SIG-M5 (cell line): ENCODE results near the gene RAX2.
"Not testable (repeated sequence)": the region's sequence is repeated elsewhere in the genome, so short reads cannot be mapped to it uniquely, and the experiment has no call there.

Source experiments
- DNase-seq: peaks from one replicate; lab custom pipeline; 2025; lab: John Stamatoyannopoulos, UW

The RAX2 gene

DNA sequence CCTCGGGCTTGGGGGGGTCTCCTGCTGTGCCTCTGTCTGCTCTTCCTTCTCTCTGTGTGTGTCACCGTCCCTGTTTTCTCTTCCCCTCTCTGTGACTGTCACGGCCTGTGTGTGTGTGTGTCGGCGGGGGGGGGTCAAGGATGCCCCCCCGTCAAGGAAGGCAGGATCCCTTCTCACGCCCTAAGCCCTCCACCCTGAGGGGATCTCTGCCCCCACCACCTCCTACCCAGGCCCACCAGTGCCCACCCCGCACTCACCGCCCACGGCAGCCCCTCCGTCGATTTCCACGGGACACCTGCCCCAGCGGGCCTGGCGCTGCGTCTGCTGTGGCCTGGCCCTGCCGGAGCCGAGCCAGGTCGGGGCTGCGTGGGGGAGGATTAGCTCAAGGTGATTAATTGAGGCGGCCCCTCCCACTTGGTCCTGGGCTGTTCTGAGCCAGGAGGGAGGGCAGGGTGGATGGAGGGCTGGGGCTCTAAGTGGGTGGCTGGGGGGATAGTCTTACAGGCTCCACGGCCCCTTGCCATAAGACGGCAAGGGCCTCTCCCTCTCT lies at the start of gene RAX2:
Gene RAX2 (minus strand): TSS at position 323 of the 550 bp plus-strand sequence. CDS start 486 bp downstream, outside the sequence.
- DNase-seq = no peak

DNA sequence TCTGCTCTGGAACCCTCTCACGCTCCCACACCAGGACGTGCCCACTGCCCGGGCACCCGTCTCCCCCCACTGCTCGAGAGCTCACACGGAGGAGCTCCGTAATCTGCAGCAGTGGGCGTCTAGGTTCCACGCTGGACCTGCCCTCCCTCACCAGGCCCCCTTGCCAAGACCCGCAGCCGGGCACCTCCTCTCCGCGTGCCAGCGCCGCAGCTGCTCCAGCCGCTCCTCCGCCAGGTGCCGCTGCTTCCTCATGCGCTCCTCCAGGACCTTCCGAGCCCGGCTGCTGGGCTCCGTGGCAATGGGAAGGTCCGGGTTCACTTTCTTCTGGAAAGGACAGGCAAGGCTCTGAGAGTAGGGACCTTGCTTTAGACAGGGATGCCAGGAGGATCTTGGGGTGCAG lies 49.1 kb upstream of the RAX2 start:
- no peak for DNase-seq

DNA sequence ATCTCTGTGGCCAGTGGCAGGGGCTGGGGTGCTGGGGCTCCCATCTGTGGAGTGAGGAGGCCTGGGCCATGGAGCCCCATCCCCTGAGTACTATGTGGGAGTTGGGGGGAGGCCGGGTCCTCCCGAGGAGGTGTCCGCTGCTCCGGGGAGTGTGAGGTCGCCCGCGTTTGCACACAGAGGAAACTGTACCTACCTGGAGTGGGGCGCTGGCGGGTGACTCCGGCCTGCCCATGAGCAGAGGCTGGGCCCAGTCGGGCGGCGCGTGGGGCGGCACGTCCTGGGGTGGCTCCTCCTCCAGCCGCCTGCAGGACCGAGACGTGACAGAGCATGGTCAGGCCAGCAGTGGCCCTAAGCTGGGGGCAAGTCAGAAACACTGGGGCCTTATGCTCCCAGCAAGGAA lies 48.0 kb upstream of the RAX2 start:
- no peak for DNase-seq

DNA sequence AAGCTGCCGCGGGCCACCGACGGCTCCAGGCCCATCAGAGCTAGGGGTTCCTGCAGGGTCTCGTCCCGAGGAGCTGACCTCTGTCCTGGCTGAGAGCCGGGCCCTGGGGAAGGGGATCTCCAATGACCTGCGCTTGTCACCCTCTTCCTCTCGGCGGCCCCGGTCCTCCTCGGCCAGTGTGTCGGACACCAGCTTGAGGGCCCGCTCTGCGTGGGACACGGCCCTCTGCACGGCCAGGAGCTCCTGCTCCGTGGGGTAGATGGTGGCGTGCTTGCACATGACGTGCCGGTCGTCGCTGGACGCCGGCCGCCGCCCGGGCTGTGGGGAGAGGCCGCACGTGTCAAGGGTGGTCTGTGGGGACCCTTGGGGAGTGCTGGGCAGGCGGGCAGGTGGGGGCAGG lies 46.9 kb upstream of the RAX2 start:
- DNase-seq = no peak

DNA sequence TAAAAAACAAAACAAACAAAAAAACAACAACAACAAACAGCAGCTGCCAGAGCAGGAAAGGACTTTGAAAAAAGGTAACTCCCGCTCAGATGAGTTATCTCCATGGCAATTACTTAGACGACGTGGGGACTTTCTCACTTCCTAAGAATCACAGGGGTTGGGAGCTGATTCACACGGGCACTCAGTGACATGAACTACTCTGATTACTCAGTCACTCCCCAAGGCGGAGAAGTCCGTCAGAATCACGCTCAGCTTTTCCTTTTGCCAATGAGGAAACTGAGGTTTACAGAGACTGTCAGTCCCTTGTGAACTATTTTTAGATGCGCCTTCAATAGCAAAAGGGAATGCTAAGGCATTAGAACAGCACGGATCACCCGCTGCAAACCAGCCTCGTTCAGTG lies 46.4 kb upstream of the RAX2 start:
- no peak for DNase-seq

DNA sequence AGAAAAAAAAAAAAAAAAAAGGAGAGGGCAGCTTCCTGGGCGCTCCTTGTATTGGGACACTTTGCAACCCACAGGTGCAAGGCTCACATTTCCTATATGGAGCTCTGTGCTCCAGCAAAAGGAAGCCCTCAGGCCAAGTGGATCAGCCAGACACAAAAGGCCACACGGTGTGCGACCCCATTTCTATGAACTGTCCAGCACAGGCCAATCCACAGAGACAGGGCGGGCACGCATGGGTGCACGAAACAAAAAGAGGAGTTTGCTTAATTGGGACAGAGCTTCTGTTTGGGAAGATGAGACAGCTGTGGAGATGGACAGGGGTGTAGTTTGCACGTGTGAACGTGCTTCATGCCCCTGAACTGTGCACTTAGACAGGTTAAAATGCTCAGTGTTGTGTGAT lies 45.7 kb upstream of the RAX2 start:
- DNase-seq = no peak

DNA sequence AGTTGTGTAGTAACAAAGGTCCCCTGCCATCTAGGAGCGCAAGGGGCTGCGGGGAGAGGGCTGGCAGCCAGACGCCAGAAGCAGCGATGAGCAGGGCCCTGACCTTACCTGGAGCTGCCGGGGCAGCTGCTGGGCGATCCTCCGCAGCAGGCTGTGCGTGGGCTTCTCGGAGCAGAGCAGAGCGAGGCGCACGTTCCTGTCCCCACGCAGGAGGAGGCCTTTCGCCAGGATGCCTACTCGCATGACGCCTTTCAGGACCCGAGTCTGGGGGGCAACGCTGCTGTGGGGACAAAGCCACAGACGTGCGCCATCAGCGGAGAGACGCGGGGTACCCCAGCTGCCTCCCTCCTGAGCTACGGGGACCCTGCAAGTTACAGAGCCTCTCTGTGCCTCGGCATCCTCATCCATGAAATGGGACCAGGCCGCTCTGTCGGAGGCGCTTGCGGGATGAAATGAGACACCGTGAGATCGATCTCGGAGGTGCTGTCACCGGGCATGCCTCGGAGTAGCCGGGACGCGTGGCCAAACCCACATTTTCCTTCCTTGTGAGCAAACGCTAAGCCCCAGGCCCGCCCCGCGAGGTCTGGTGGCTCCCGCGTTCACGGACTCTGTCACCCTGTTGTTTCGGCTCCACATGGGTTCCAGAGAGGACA lies 44.7 kb upstream of the RAX2 start:
- DNase-seq = no peak

DNA sequence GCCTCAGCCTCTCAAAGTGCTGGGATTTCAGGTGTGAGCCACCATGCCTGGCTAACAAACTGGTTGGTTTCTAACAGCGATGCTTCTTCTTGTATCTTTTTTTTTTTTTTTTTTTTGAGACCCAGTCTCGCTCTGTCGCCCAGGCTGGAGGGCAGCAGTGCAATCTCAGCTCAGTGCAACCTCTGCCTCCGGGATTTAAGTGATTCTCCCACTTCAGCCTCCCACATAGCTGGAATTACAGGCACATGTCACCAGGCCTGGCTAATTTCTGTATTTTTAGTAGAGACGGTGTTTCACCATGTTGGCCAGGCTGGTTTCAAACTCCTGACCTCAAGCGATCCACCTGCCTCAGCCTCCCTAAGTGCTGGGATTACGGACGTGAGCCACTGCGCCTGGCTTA lies 44.1 kb upstream of the RAX2 start:
- not testable (repeated sequence) for DNase-seq

DNA sequence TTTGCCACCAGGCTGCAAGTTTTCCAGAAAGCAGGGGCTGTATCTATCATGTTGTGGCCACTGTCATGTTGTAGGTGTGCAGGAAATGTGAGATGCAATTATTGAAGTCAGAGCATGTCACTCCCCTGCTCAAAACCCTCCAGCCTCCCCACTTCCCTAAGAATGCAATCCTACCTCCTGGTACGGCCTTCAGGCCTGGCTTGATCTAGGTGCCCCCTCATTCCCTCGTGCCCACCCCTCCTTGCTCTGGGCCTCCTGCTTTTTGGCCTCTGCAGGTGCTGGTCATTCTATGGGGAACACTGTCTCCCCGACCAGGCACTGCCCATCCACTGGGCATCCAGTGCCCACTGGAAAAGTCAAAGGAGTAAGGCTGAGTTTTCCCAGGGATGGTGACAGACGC lies 42.6 kb upstream of the RAX2 start:
- DNase-seq = no peak

DNA sequence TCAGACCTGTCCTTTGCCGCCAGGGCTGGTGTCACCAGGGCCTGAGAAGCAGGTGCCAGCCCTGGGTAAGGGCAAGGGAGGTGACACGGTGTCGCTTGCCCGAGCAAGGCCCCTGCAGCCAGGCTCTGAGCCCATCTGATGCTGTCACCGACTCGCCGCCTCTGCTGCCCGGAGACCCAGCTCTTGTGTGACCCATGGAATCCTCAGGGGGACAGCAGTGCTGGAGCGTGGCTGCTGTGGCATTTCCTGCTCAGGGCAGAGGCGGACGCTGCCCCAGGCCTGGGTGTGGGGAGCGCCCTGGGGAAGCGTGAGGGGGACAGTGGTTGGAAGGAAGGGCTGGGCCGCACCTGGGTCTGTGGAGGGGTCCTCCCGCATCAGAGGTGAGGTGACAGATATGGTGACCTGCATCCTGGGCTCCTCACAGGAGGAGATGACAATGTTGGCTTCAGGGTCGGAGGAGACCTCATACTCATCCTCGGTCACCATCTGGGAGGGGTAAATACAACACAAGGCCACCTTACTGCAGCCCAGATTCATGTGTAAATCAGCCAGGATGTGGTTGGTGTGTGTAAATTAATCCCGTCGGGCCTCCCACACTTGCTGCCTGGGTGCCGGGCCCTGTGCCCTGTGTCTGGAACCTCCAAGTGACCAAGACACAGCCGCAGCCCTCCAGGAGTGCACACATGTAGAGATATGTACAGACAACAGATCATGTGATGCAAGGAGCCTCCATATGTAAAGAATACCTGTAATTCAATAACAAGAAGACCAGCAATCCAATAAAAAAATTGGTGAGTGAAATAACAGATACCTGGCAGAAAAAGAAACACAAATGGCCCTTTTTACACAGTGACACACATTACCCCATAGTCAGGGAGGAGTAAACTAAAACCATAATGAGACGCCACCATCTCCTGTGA lies 41.7 kb upstream of the RAX2 start:
- no peak for DNase-seq

DNA sequence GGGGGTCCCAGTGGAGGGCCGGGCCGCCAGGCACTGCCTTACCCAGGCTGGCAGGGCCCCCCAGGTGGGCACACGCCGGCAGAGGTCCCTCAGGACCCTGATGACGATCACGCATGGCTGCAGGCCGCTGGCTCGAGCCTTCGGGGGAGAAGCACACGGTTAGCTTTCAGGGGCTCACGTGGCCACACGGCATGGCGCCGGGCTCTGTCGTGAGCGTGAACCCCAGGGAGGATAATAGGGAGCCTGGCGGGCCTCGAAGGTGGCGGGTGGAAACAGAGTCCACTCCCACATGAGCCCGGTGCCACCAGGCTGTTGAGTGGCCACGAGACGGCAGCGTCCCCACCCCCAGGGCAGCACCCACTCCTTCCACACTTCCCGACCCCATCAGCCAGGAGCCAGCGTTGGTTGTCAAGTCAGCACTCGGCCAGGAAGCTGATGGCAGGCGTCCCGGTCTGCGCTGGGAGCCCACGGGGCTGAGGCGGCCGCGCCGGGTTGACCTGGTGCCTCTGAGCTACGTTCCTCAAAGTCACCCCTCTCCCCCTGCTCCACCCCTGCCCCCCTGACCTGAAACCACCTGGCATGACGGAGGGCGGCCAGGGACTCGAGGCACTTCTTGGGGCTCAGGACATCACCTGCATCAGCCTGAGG lies 38.8 kb upstream of the RAX2 start:
- no peak for DNase-seq

DNA sequence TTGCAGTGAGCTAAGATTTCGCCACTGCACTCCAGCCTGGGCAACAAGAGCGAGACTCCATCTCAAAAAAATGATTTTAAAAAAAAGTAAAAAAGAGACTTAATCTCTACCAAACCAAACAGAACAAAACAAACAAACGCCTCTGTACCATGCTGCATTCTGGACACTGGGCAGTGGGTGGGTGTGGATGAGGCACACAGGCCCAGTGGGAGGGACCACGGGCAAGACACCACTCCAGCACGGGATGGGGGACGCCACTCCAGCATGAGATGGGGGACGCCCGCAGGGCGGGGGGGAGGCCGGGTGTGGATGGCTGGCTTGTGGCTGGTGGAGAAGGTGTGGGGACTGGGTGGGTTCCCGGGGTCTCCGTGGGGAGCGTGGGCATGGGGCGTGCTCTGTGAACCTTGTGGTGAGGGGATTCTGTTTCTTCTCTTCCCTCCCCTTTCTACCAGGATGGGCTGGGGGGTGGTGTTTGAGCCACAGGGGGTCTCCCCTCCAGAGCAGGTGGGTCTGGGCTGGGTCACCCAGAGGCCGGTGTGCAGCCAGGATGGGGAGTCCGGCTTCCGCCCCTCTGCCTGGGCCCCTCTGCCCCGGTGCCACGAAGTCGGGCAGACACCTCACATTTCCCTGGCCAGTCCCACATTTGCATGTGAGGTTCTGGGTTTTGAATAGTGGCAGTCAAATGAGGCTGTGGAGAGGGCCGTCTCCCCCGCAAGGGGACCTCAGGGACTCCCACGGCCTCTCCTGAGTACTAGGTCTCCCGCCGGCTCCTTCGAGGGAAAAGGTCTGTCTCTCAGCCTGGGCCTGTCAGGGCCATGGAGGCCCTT lies 38.1 kb upstream of the RAX2 start:
- no peak for DNase-seq

DNA sequence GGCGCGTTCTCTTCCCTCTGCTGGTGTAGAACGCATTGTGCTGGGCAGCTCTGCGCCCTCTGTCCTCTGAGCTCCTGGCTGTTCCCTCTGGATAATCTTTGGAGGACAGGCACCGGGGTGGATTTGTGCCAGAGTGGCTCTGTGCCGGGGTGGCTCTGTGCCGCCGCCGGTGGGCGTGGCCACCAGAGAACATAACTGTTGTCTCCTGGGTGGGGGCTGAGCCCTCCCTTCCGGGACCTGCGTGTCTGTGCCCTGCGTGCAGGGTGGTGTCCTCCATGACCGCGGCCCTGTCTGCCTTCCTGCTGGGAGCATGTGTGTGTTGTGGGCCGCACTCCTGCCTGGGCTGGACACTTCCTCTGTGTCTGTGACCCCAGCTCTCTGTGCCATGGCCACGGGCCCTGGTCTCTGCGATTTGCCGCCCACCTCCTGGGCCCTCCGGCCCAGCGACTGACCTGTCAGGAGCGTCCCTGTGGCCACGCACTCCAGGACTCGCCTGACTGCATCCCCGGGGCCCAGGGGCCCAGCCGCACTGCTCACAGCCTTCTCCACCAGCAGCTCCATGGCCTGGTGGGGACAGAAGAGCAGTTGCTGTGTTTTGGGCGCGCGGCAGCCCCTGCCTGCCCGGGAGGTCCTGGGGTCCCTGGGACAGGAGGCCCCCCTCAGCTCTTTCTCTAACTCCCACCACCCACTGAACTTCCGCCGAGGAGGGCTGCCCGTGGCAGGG lies 36.6 kb upstream of the RAX2 start:
- no peak for DNase-seq

DNA sequence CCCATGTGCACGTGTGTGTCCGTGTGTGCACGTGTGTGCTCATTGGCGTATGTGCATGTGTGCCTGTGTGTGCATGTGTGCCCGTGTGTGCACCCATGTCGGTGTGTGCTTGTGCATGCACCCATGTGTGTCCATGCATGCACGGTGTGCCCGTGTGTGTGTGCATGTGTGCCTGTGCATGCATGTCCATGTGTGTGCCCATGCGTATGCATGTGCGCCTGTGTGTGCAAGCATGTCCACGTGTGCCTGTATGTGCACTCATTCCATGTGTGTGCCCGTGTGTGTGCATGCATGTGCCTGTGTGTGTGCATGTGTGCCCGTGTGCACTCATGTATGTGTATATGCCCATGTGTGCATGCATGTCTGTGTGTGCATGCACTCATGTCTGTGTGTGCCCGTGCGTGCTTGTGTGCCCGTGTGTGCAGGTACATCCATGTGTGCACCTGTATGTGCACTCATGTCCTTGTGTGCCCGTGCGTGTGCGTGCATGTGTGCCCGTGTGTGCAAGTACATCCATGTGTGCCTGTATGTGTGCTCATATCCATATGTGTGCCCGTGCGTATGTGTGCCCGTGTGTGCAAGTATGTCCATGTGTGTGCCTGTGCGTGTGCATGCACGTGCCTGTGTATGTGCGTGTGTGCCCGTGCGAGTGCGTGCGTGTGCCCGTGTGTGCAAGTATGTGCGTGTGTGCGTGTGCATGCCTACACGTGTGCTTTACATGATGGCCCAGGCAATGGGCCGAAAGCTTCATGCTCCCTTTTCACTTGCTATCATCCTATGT lies 35.7 kb upstream of the RAX2 start:
- DNase-seq = no peak

DNA sequence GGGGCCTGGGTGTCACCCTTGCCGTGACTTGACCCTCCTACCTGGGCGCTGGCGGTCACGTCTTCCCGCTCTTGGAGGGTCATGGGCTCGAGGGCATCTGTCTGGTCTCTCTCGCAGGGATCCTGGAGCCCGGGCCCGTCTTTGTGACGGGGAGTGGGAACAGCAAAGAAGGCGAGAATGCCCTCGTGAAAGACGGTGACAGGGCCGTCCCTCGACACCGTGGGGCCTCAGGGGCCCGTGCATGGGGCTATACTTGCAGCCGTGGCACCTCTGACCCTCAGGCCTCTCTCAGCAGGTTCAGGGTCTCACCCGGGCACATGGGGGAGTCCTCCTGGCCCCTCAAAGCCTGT lies 35.1 kb upstream of the RAX2 start:
- DNase-seq = no peak

DNA sequence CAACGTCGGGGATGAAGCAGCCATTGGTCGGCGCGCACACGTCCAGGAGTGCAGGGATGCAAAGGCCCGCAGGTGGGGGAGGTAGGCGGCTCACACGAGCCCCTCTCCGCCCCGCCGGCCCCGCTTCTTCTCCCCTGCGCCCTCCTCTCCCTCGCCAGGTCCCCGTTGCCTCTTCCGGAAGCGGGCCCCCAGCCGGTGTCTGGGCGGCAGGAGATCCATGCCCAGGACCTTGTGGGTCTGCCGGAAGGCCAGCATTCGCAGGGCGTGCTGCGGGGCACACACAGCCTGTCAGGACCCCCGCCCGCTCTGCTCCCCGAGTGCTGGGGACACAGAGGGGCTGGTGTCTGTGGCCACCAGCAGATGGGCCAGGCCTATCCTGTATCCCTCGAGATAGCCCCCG lies 33.8 kb upstream of the RAX2 start:
- no peak for DNase-seq

DNA sequence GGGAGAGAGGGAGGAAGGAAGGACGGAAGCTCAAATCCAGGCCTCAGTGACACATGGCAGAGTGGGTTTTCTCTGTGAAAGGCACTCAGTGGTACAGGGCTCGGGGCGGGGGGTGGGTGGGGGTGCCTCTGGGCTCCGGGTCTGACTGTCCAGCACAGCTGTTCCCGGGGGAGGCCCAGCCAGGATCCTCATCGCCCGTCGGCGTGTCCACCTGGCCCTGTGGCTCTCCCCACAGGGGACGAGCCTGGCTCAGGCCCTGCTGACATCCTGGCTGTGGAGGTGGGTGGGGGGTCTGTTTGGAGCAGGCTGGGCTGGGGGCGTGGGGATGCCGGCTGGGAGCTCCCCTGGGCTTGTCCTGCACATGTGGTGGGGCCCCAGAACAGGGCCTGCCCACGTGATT lies 32.4 kb upstream of the RAX2 start:
- DNase-seq = no peak

DNA sequence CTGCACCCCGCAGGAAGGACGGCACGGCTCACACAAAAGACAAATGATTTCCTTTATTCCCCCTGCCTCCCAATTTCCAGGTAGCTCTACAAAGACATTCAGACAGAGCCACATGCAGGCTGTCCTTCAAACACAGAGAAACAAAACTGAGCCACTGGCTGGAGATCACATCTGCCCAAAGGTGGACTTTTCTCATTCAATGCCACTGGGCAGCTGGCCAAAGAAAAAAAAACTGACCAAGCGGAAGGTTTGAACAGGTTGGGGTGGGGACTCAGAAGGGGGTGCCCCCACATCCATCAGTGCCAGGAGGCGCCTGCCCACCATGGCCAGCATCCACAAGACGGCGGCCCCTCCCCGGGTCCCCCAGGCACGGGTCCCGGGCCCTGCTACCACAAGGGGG lies 32.0 kb upstream of the RAX2 start:
- DNase-seq = no peak

DNA sequence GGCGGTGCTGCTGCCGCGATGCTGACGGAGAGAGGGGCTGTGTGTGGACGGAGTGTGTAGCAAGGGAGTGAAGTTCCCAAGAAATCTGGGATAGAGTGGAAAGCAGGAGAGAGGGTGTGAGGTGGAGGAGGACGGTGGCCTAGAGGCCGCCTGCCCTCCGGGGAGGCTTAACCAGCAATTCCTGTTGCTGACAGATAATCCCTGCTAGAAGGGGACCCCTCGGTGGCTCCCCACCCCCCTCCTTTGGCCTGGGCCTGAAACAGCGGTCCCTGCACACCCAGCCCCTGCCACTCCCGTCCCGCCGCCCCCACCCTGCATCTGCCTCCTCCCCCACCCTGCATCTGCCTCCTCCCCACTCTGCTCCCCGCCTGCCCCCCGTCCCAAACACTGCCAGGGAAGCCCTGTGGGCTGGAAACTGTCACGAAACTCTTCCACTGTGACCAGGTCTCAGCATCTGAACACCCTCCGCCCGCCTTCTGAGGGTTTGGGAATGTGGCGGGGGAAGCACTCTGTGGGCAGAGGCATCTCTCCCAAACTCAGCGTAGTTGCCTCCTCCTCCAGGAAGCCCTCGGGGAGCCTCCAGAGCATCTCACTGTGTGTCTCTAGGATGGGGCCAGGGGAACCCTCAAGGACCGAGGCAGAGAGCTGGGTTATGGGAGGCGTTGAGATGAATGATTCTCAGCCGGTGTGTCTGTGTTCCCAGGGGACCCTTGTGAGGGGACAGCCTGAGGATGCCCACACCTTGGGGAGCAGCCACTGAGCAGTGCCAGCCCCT lies 31.3 kb upstream of the RAX2 start:
- no peak for DNase-seq
